Cardiac septum (tissue), 1 donor: Measurements from ENCODE around the gene CASP12. TPM values are rescaled to one million over a fixed set of nuclear protein-coding genes. Genes with fewer than 3 reads are reported as not detected.

ENCODE experiments used
- DNase-seq: peaks from one replicate; pipeline ENCODE4 v3.0.0-alpha.2; 2020; ENCODE audit warnings: low spot score
- intact Hi-C: fragments of 100-400 bp; cut with DNase I; formaldehyde crosslinking; loops from one replicate; pipeline ENCODE4 v1.14.0; 2022
- total RNA-seq: library from RNA; stranded (reverse); fragmentation: NEBNext Ultra II Directional; extraction: Animal tissue kit (Norgen Biotek cat#: 25700); gene quantifications from one replicate; pipeline ENCODE4 v1.2.1, GENCODE V29; 2021
- donor health status: DM: no; HTN: no; CAD: no.

Gene CASP12
- total RNA-seq, 1 donor from 2014 or later = 0.35 TPM

GRCh38 chr11:104843150-104843836 is 55.0 kb downstream of the CASP12 start:
- no peak for DNase-seq
- intact Hi-C loops = no loop called here

GRCh38 chr11:104841973-104842525 is 56.2 kb downstream of the CASP12 start:
- intact Hi-C loops = no loop called here
- DNase-seq = no peak

- DNase-seq = no peak
- intact Hi-C loops = no loop called here
These were observed 57.1 kb downstream of the CASP12 start for GRCh38 chr11:104841185-104841584.

GRCh38 chr11:104837969-104838639 is 60.2 kb downstream of the CASP12 start:
- intact Hi-C loops = no loop called here
- no peak for DNase-seq

- no peak for DNase-seq
- intact Hi-C loops = no loop called here
These were observed 61.6 kb downstream of the CASP12 start for GRCh38 chr11:104836691-104837090.

Other genes starting within 250 kb of the CASP12 start
- 17.1 TPM for gene CASP4, start 70.1 kb upstream of the CASP12 start, total RNA-seq
- not detected for gene CASP5, start 124.7 kb upstream of the CASP12 start, total RNA-seq
- gene CASP1, start 136.7 kb upstream of the CASP12 start, total RNA-seq = 7.1 TPM
- gene CARD16, start 146.9 kb upstream of the CASP12 start, total RNA-seq = 6.6 TPM
- gene CARD18, start 241.3 kb upstream of the CASP12 start, total RNA-seq = not detected